Heart left ventricle (tissue), 16 donors: ENCODE measurements around the gene CGB5. TPM values are rescaled to one million over a fixed set of nuclear protein-coding genes. Genes with fewer than 3 reads are reported as not detected.
"Not testable (repeated sequence)": the region's sequence is repeated elsewhere in the genome, so short reads cannot be mapped to it uniquely, and the experiment has no call there.

Source experiments
- ATAC-seq, 4 donors: fragments of 200-7000 bp; cut with Tn5 transposase; one replicate each; pipeline ENCODE4 v1.9.1; 2020 to 2022; ENCODE audit warnings: moderate library complexity in 4 of 4, mild to moderate bottlenecking in 3 of 4, moderate number of reproducible peaks in 1 of 4
- DNase-seq, 5 donors: peaks; one replicate each; pipeline ENCODE4 v3.0.0-alpha.2; 2020
- H3K27ac ChIP-seq, 12 donors: fragments of 200-600 bp; sonication (generic) in 4 of 12; one replicate each; pipeline versions ENCODE4 v1.5.0 to v1.8.0; 2016 to 2022; ENCODE audit warnings: mild to moderate bottlenecking in 2 of 12
- H3K27me3 ChIP-seq, 9 donors: fragments of 200-600 bp; sonication (generic) in 2 of 9; one replicate each; pipeline versions ENCODE4 v1.5.1 to v1.8.0; 2016 to 2022; ENCODE audit warnings: mild to moderate bottlenecking in 3 of 9
- H3K36me3 ChIP-seq, 9 donors: fragments of 200-600 bp; sonication (generic) in 2 of 9; one replicate each; pipeline versions ENCODE4 v1.5.0 to v1.8.0; 2018 to 2022; ENCODE audit warnings: mild to moderate bottlenecking in 2 of 9
- H3K4me1 ChIP-seq, 12 donors: fragments of 200-600 bp; sonication (generic) in 4 of 12; one replicate each; pipeline versions ENCODE4 v1.5.0 to v1.8.0; 2016 to 2022; ENCODE audit warnings: mild to moderate bottlenecking in 3 of 12
- H3K4me3 ChIP-seq, 12 donors: fragments of 200-600 bp; sonication (generic) in 4 of 12; one replicate each; pipeline versions ENCODE4 v1.5.0 to v1.8.0; 2017 to 2022; ENCODE audit warnings: mild to moderate bottlenecking in 9 of 12, moderate library complexity in 4 of 12
- H3K9me3 ChIP-seq, 12 donors: fragments of 200-600 bp; sonication (generic) in 4 of 12; one replicate each; pipeline versions ENCODE4 v1.5.0 to v1.8.0; 2016 to 2022; ENCODE audit warnings: mild to moderate bottlenecking in 1 of 12
- POLR2A ChIP-seq, 2 donors: fragments of 450-650 bp; IDR thresholded peaks; one replicate each; pipeline ENCODE4 v1.6.1; 2017; ENCODE audit warnings: antibody characterized with exemption in 2 of 2, mild to moderate bottlenecking in 2 of 2, moderate library complexity in 2 of 2
- WGBS, 4 donors: extraction: QIAGEN DNeasy Blood & Tissue Kit in 2 of 4; methylation state at CpG; one replicate each; pipeline versions ENCODE4 v1.1.5 to v1.1.7; 2013 to 2018; 5-methylcytosine and 5-hydroxymethylcytosine counted together
- intact Hi-C, 10 donors: fragments of 100-400 bp; cut with DNase I; formaldehyde crosslinking; loops; one replicate each; pipeline versions ENCODE4 v1.11.1 to v1.14.2; 2022
- polyA plus RNA-seq, 2 donors: library from polyadenylated mRNA; stranded (reverse); fragments of 200-250 nt; gene quantifications; one replicate each; pipeline ENCODE4 v1.2.3, GENCODE V29; 2013
- total RNA-seq, 9 donors: library from RNA; depleted of rRNA in 2 of 9; stranded (reverse); fragments of >200 nt in 2 of 9; fragmentation: NEBNext Ultra II Directional in 3 of 9; extraction: Animal tissue kit (Norgen Biotek cat#: 25700) in 3 of 9; gene quantifications; one replicate each; pipeline versions ENCODE4 v1.1.0 to v1.2.4, GENCODE V29; 2016 to 2023
- TF ChIP-seq, protein P1 (sequence below), 12 donors: fragments of 200-600 bp; sonication (generic) in 4 of 12; IDR thresholded peaks; one replicate each; pipeline versions ENCODE4 v1.5.0 to v1.8.0; 2018 to 2022; ENCODE audit warnings: antibody characterized with exemption in 12 of 12, mild to moderate bottlenecking in 5 of 12
- donor health status: ischemic (EF 13 %, LVEDD 7.1; RV severe dilation, severe dysfunction).
- donor health status: healthy with polysubstance abuse.
- donor health status: DM: no; HTN: yes; CAD: no.
- donor health status: DM: no; HTN: no; CAD: no.
- donor health status: ischemic (EF 25% LVEDD 6.9; RV normal size, moderate dysfunction).
- donor health status: ischemic (EF 25% LVEDD 5.7; RV mildly dilated, moderate dysfunction).
- donor health status: healthy.
- donor health status: DM: yes; HTN: yes; CAD: no.
- donor health status: ischemic (EF 35%, LVEDD 5.7; RV mildly dilated, moderate dysfunction).
- donor health status: nonischemic (EF 11% LVEDD 7.7; RV severe dilation, severe dysfunction).
- donor health status: DM: yes; HTN: yes; CAD: no.
- donor health status: PGD.
- donor health status: ischemic (EF 29% LVEDD 5.4; RV normal size, mild dysfunction).
- donor health status: nonischemic (EF 23%, LVEDD 6.1; RV moderate dilation, normal function).

CGB5 gene
- total and polyA plus RNA-seq, 11 donors = not detected

GRCh38 chr19:49073514-49074378 is 30.1 kb downstream of the CGB5 start:
- no peak for TF ChIP-seq POLR2A (IDR thresholded peaks at IDR 0.05)
- TF ChIP-seq, protein P1, sequence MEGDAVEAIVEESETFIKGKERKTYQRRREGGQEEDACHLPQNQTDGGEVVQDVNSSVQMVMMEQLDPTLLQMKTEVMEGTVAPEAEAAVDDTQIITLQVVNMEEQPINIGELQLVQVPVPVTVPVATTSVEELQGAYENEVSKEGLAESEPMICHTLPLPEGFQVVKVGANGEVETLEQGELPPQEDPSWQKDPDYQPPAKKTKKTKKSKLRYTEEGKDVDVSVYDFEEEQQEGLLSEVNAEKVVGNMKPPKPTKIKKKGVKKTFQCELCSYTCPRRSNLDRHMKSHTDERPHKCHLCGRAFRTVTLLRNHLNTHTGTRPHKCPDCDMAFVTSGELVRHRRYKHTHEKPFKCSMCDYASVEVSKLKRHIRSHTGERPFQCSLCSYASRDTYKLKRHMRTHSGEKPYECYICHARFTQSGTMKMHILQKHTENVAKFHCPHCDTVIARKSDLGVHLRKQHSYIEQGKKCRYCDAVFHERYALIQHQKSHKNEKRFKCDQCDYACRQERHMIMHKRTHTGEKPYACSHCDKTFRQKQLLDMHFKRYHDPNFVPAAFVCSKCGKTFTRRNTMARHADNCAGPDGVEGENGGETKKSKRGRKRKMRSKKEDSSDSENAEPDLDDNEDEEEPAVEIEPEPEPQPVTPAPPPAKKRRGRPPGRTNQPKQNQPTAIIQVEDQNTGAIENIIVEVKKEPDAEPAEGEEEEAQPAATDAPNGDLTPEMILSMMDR (IDR thresholded peaks at IDR 0.05) = peak in 2 of 12 donors; percentile 9 to 14
- intact Hi-C loops = loop anchor here in 1 of 10 donors (2.0 kb wide), 1 partner anchor 135 kb away; no protein-coding TSS in a partner anchor
- Histone ChIP-seq H3K27ac (no peak overlapping the region), H3K4me1 (peaks cover 0 to 20% (median 1%) of the 10 kb centered on the region in 12 donors), H3K9me3 (no peaks in the 10 kb centered on the region), H3K4me3 (no peak overlapping the region), H3K27me3 (peaks cover 9 to 59% (median 24%) of the 10 kb centered on the region in 9 donors), H3K36me3 (no peaks in the 10 kb centered on the region)
- 46 to 53% (median 51%) methylated on average over 23 of the region's 23 CpGs for WGBS, 4 donors
- DNase-seq (no peak), ATAC-seq (peak in 3 of 4 donors; percentile 50 to 77 (median 60))

- not testable (repeated sequence) for H3K9me3 ChIP-seq, H3K36me3 ChIP-seq, H3K27ac ChIP-seq, H3K4me3 ChIP-seq
- TF ChIP-seq, protein P1 (IDR thresholded peaks at IDR 0.05) = peak; percentile 47 to 75 (median 69)
- intact Hi-C loops = loop anchor here in 1 of 10 donors (1.0 to 2.0 kb wide), 2 partner anchors 70 to 134 kb away; no protein-coding TSS in a partner anchor
- ATAC-seq (peak in 2 of 4 donors; percentile 51 to 56), DNase-seq (peak; percentile 63 to 84 (median 79))
- WGBS, 4 donors = 13 to 17% (median 15%) methylated on average over 7 to 9 of the region's 9 CpGs
- Histone ChIP-seq H3K27me3 (peaks cover 9 to 47% (median 24%) of the 10 kb centered on the region in 9 donors), H3K4me1 (peaks cover 0 to 20% (median 1%) of the 10 kb centered on the region in 12 donors)
These were observed 31.2 kb downstream of the CGB5 start for GRCh38 chr19:49074869-49075268.

DNA sequence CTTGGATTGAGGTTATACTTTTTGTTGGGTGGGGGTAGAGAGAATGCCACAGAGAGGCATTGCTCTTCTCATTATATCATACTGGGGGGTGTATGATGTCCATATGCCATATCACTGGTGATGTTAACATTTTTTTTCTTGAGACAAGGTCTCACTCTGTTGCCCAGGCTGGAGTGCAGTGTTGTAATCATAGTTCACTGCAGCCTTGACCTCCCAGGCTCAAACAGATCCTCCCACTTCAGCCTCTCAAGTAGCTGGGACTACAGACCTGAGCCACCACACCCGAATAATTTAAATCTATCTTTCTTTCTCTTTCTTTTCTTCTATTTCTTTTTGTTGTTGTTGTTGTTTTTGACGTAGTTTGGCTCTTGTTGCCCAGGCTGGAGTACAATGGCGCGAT is 36.7 kb downstream of the CGB5 start:
- Histone ChIP-seq H3K27me3 (peaks cover 0 to 3% (median 0%) of the 10 kb centered on the region in 9 donors), H3K9me3 (no peaks in the 10 kb centered on the region), H3K36me3 (no peaks in the 10 kb centered on the region), H3K4me3 (no peak overlapping the region), H3K4me1 (peaks cover 0 to 7% (median 5%) of the 10 kb centered on the region in 12 donors), H3K27ac (no peak overlapping the region)
- intact Hi-C loops = no loop called here
- ATAC-seq (no peak), DNase-seq (no peak)
- TF ChIP-seq, protein P1 (IDR thresholded peaks at IDR 0.05) = no peak
- no peak for TF ChIP-seq POLR2A (IDR thresholded peaks at IDR 0.05)
- 77 to 94% (median 91%) methylated on average over 4 of the region's 4 CpGs for WGBS, 4 donors

DNA sequence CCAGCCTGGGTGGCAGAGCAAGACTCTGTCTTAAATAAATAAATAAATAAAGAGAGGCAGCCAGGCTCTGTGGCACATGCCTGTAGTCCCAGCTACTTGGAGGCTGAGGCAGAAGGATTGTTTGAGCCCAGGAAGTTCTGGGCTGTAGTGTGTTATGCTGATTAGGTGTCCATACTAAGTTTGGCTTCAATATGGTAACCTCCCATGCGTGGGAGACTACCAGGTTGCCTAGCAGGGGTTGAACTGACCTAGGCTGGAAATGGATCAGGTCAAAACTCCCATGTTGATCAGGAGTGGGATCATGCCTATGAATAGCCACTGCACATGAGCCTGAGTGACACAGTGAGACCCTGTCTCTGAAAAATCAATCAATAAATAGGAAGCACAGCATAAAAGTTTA is 37.6 kb downstream of the CGB5 start:
- intact Hi-C loops = no loop called here
- TF ChIP-seq, protein P1 (IDR thresholded peaks at IDR 0.05) = no peak
- TF ChIP-seq POLR2A (IDR thresholded peaks at IDR 0.05) = no peak
- whole genome bisulfite sequencing, 4 donors = 76 to 100% (median 91%) methylated on average over 1 of the region's 1 CpG

More for the DNA sequence above, 37.6 kb downstream of the CGB5 start:
- ATAC-seq = no peak
- Histone ChIP-seq H3K4me1 (peaks cover 0 to 10% (median 8%) of the 10 kb centered on the region in 12 donors), H3K36me3 (no peaks in the 10 kb centered on the region), H3K9me3 (no peaks in the 10 kb centered on the region), H3K27me3 (peaks cover 0 to 3% (median 0%) of the 10 kb centered on the region in 9 donors), H3K27ac (no peak overlapping the region), H3K4me3 (no peak overlapping the region)
- DNase-seq = no peak
